Measurements from ENCODE around the gene RARG.

The RARG gene

DNA sequence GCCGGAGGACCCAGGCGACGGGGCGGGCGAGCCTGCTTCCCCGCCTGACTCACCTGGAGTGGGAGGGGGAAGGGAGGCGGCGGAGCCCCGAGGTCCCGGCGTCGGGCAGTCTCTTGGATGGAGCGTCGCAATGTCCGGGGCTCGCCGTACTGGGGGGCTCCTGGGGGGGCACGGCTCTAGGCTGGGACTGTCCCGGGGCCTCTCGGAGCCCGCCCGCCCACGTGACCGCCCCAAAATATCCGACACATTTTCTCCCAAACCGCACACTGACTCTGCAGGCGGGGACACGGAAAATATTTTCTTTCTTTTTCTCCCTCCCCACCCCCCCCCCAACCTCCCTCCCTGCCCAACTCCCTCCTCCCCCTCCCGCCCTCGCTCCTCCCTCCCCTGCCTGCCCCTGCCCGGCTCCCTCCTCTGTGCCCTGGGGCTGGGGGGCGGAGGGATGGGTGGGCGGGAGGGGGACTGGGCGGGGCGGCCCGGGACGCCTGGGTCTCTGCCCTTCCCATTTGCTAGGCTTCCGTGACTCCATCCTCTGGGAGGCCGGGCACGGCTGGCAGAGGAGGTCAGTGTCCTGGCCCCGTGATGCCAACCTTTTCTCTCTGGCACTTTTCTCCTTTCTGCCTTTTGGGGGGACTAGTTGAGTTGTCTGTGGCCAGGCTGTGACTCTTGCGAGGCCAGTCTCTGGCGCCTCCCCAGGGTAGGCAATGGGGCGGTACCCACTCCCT is at the start of gene RARG:
RARG (minus strand) TSS at position 289 of the 725 bp plus-strand sequence. CDS start 4,664 bp downstream, outside the sequence.
- peak; percentile 52 to 78 for DNase-seq

DNA sequence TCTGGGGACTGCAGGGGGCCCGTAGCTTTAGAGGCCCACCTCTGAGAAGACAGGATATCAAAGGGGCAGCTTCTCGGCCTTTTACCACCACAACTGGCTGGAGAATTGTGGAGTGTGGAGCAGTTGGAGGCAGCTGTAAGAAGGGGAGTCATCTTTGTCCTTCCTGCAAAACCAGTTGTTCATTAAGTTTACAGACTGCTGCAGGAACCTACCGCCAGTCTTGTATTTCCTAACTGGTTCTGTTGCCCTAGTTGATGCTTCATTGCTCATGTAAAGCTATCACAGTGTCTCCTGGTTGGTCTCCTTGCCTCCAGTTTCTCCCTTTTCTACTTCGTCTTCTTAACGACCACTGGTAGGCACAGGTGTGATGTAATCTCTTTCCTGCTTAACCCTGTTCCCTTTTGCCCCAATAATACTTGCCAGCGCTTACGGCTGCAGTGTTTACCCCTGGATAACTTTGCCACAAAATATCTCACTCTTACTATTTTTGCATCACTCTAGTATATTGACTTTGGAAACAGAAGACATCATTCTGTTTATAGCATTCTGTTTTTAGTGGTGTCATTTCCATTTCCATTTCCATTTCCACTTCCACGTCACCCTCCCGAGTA is 48.0 kb upstream of the RARG start:
- no peak for DNase-seq

DNA sequence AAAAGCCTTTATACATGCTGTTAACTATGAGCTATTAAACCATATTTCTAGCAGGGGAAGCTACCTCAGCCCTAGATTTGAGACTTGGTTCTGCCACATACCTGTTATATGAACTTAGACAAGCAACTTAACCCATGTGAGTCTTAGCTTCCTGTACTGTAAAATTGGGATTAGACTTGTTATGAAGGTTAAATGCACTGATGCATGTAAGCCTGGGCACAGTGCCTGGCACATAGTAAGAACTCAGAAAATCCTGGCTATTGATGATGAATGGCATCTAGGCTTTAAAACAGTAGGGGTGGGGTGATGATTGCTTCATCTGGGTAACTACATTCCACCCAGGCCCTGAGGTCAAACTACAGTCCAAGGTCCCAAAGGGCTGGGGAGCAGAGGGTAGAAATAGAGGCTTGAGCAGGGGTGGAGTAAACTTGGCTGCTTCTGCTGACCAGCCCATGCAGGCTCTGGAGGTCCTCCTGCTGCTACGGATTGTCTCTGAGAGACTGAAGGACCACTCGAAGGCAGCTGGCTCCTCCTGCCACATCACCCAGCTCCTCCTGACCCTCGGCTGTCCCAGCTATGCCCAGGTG is 47.4 kb upstream of the RARG start:
- no peak for DNase-seq

DNA sequence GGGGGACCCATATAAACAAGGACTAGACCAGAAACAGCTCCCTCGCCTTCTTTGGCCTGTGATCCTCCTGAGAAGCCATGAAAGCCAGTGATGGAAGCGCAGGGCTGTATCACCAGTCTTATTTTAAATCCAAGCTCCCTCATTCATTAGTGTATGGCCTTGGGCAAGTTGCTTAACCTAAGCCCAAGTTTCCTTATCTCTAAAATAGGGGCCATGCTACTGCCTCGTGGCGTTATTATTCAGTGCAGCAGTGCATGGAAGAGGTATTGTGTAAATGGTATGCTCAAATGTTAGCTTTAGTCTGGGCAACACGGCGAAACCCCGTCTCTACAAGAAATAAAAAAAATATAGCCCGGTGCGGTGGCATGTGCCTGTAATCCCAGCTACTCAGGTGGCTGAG is 46.0 kb upstream of the RARG start:
- no peak for DNase-seq

DNA sequence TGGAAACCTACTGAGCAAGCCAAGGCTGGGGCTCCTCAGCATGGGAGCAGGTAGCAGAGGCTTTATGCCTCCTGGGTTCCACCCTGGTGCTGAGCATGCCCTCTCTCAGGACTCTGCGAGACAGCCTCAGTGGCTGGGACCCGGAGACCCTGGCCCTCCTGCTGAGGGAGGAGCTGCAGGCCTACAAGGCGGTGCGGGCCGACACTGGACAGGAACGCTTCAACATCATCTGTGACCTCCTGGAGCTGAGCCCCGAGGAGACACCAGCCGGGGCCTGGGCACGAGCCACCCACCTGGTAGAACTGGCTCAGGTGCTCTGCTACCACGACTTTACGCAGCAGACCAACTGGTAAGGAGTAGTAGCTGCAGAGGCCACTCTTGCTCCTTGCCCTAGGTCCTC is 44.5 kb upstream of the RARG start:
- DNase-seq, result no peak

DNA sequence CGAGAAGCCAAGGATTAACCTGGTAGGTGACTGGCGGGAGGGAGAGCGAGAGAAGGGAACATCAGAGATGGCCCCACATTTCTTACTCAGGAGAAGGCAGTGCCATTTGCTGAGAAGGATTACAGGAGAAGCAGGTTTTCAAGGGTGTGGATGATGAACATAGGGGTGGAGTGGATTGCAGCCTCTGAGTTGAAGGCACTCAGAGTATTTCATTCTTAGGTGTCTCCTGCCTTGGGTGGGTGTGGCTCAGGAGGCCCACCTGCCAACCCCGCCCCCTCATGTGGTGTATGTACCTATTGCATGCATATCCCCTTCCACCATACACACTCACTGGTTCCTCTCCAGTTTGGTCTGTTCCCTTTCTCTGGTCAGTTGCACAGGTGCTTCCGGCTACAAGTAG is 42.4 kb upstream of the RARG start:
- no peak for DNase-seq

DNA sequence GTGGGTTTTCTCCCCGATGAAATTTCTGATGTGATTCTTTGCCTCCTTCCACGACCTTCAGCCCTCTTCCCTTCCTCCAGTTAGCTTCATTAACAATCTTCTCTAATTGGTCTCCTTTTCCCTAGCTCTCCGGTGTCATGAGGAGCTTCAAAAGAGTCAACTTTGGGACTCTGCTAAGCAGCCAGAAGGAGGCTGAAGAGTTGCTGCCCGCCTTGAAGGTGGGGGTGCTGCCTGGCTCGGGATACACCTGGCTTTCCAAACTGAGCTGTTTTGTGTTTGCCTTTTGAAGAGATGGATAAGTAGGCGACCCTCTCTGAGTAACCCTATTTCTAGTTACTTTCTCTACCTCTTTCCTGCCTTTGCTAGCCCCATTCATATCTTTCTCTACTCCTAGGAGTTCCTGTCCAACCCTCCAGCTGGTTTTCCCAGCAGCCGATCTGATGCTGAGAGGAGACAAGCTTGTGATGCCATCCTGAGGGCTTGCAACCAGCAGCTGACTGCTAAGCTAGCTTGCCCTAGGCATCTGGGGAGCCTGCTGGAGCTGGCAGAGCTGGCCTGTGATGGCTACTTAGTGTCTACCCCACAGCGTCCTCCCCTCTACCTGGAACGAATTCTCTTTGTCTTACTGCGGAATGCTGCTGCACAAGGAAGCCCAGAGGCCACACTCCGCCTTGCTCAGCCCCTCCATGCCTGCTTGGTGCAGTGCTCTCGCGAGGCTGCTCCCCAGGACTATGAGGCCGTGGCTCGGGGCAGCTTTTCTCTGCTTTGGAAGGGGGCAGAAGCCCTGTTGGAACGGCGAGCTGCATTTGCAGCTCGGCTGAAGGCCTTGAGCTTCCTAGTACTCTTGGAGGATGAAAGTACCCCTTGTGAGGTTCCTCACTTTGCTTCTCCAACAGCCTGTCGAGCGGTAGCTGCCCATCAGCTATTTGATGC is 36.9 kb upstream of the RARG start:
- no peak for DNase-seq

DNA sequence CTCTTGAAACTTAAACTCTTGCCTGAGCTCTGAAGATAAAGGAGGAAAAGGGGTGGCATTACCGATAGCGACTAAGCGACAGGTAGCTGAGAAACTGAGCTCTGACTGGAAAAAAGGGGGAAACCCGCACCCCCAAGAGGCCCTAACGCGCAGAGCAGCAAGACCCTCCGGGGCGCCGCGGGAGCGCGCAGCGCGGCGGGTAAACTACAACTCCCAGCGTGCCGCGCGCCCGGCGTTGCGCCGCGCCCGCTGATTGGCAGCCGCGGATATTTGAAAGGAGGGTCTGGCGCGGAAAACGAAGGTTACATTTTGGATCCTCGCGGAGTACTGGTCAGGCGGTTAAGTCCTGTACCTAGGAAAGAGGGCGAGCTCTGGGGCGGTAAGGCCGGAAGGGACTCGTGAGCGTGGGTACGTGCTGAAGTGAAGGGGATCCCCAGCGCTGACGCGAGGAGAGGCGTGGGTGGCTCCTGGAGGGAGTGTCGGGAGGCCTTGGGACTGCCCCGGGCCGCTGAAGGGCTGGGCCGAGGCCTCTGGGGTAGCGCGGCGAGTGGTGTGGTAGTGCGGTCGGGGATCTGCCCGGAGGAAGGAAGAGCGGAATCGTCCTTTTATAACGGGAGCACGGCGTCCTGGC is 36.1 kb upstream of the RARG start, which contains the start of gene ESPL1:
ESPL1 (plus strand) TSS at position 301 of the 631 bp plus-strand sequence. CDS start 468 bp downstream, outside the sequence.
- peak; percentile 86 to 87 for DNase-seq

DNA sequence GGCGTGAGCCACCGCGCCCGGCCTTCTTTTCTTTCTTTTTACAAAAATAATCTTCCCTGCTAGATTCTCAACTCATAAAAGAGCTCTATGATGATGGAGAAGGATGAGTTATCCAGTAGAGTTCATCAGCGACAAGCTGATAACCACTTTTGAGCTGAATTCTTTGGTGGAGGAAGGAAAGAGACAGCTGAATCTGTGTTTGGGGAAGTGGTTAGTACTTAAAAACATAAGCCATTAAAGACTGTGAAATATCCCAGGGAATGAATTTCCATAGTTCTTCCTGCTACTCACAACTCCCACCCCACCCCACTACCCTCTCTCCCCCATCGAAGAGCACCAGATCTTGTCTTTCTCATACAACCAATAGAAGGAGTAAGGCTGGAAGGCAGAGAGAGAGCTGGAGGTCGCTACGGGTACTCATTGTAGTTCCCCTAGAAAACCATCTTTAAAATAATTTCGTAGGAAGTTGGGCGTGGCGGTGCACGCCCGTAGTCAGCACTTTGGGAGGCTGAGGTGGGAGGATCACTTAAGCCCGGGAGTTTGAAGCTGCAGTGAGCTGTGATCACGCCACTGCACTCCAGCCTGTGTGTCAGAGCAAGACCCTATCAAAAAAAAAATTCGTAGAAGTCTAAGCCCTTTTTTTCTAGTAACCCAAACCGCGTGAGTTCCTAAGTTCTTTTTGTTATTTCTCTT is 35.4 kb upstream of the RARG start:
- DNase-seq, result peak; percentile 56 to 60

DNA sequence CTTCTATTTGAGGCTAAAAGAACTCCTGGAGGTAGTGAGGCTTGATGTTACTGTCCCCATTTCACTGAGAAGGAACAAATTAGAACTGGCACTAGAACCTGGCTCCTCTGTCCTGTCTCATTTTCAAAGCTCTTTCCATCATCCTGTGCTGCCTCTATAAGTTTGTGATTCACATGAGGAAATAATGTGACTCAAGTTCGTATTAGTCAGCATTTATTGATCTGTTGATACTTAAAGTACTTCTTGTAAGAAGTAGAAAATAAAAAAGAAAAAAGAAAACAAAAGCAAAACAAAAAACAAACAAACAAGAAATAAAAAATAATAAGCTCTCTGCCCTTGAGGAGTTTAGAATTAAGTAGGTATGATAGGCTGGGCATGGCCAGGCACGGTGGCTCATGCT is 33.8 kb upstream of the RARG start:
- no peak for DNase-seq

DNA sequence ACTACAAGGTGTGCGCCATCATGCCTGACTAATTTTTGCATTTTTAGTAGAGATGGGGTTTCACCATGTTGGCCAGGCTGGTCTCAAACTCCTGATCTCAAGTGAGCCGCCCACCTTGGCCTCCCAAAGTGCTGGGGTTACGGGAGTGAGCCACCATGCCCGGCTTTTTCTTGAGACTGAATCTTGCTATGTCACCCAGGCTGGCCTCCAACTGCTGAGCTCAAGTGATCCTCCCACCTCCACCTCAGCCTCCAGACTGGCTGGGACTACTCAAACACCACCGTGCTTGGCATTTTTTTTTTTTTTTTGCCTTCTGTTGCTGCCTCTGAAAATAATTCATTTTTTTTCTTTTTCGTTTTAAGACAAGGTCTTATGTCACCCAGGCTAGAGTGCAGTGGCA is 27.9 kb upstream of the RARG start:
- no peak for DNase-seq

DNA sequence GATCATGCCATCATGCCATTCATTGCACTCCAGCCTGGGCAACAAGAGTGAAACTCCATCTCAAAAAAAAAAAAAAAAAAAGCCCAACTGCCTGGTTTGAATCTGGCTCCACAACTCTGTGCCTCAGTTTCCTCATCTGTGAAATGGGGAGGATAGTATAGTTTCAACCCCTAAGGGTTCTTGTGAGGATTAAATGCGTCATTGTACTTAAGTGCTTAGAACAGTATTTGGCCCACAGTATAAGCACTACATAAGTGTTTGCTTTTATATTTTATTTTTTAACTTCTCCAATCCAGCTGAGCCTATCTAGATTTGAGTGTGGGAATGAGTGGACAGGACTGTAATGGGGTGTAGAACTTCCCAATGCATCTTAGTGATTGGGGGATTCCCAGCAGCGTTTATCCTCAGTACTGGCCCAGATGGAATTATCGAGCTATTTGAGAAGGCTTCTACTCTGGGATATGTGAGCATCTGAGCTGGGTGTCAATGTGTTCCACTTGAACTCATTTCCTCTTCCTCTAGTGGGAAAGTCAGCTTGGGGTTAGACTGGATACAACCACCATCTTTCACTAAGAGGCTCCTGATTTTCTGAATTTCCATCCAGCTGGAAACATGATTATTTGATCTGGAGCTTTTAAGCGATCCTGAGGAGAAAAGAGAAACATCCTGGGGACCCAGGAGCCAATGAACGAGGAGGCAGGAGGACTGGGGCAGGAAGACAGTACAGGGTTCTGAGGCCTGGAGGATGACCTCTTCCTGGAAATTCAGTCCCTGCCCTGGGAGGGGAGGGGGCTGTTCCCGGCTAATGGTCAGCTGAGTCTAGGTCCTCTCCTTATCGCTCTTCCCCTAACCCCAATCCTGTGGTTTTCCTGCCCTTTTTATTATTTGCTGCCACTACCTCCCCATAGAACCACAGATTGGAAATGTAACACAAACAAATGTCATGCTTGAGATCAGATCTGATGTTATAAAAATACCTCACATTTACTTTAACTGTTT is 26.8 kb upstream of the RARG start:
- DNase-seq, result no peak

DNA sequence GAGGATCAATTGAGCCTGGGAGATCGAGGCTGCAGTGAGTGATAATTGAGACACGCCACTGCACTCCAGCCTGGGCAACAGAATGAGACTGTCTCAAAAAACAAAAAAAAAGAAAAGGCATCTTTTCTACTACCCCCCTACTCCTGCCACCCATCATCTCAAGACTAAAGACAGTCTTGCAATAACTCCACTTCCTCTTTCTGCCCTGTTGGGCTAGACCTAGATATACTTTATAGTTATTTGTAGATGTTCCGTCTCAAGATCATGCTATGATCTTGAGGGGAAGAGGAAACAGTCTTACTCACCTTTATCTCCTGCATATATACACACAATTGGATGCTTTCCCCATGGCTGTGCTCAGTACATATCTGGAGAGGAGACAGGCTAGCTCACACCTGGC is 24.0 kb upstream of the RARG start:
- DNase-seq, result no peak

DNA sequence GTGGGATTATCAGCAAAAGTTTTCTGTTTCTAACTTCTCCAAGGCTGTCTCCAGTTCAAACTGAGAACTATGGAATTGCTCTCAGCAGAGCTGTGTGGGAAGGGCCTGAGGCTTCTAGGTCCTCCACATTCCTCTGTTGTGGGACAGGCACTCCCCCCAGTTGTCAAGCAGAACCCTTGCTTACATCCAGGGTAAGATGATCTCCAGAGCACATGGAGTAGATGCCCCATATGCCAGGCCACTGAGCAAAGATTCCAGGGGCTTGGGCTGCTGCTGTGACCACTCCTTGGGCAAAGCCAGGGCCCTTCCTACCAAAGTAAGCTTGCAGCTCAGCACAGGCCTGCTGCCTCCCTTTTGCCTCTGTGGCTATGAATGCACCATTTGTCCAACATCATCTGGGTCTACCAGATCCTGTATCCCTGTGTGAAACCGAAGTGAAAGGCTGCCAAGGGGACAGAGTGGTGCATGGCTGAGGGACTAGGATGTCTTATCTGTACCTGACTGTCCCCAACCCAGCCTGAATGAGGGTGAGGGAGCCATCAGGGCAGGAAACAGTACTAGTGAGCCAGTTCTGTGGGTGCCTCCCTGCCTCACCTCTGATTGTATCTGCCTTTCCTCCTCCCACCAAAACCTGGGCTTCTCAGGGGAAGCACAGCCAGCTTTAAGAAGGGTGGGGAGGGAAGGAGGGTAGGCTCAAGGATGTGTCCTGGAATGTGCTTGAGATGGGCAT is 23.0 kb upstream of the RARG start:
- DNase-seq, result no peak

DNA sequence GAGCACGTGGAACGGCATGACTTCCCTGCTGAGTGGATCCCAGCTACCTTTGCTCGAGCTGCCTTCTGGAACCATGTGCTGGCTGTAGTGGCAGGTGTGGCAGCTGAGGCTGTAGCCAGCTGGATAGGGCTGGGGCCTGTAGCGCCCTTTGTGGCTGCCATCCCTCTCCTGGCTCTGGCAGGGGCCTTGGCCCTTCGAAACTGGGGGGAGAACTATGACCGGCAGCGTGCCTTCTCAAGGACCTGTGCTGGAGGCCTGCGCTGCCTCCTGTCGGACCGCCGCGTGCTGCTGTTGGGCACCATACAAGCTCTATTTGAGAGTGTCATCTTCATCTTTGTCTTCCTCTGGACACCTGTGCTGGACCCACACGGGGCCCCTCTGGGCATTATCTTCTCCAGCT is 21.3 kb upstream of the RARG start:
- no peak for DNase-seq

DNA sequence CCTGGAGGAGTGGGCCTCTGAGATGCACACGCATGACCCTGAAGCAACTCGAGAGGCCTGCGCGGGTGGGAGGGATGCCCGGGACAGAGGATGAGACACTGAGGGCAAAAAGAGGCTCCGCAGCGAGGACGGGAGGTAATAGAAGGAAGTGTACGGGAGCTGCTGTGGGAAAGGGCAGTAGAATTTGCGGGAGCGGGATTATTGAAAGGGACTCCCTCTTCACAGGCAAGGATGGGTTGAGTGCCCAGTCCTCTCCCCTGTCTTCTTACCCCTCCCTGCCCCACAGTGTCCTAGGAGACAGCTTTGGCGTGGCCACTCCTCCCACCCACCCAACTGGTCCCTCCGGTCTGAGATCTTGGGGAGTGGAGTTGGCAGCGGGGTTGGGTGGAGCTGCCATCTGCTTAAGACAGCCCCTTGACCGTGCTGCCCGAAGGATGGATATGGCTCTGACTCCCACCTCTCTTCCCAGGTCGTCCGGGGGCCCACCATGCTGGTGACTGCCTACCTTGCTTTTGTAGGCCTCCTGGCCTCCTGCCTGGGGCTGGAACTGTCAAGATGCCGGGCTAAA is 20.4 kb upstream of the RARG start:
- no peak for DNase-seq

DNA sequence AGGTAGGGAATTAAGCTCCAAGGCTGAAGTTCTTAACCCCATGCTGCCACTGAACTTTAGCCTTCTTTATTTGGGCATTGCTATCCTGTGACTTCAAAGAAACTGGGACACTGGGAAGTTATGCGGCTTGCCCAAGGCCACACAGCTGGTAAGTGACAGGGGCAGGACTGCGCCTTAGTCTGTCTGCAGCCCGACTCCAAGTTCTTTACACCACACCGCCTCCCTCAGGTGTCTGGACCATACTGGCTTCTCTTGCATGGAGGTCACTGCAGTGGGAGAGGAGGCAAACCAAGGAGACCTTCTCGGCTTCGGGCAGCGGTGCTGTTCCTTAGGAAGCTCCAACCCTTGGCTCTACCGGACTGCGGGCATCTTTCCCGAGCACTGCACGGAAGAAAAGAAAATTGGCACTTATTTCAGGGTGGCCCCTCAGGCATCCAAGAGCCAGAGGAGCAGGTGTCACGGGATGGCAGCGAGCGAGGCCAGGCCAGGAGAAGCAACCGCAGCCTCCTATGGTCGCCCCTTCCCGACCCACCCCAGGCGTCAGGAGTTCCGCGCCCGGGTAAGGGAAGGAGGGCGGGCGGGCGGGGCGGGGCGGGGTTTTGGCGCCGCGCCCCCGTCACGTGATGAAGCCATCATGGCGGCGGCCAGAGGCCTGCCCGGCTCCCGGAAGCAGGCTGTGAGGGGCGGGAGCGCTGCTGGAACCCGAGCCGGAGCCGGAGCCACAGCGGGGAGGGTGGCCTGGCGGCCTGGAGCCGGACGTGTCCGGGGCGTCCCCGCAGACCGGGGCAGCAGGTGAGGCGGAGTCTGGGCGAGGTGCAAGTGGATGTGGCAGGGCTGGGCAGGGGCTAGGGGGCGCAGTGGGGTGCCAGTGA is 19.7 kb upstream of the RARG start:
- DNase-seq, result peak; percentile 72 to 77

DNA sequence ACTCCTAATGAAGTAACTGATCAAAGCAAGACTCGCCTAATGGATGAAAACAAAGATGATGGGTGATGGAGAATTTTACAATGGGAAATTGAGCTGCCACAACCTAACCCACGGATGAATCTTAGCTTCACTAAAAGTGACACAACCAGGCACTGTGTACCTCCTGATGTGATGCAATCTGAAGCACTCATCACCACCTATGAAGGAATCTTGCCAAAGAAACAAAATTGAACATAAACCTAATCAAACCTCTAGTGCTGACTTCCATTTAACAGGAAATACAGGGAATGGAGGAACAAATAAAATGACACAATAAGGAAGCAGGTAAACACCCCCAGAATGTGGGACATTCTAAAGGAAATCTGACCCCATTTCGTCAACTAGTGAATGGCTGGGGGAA is 13.3 kb upstream of the RARG start:
- DNase-seq, result no peak

DNA sequence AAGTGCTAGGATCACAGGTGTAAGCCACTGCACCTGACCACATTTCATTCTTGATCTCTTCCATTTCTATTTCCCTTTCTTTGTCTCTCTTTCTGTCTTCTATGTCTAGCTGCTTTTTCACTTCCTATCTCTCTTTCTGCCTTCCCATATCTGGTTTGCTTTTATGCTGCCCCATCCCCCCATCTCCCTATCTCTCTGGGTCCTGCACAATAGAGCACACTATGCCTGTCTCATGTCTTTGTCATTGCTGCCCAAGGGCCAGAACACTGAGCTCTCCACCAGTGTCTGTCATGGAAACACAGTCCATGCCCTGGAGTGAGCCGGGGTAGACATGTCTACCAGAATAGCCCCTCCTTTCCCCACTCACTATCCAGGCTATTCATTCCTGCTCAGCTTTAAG is 12.3 kb upstream of the RARG start:
- DNase-seq, result no peak

All from CD4-positive, alpha-beta T cell treated with Interleukin-4 for 1 hour (primary cell).